NCI-H1092 treated with DMSO at 0.1 percent for 48 hours (cell line): ENCODE results near the gene EFL1.
"Not testable (repeated sequence)": the region's sequence is repeated elsewhere in the genome, so short reads cannot be mapped to it uniquely, and the experiment has no call there.

ENCODE experiments used
- DNase-seq: peaks from one replicate; lab custom pipeline; 2025; lab: John Stamatoyannopoulos, UW

The EFL1 gene

DNA sequence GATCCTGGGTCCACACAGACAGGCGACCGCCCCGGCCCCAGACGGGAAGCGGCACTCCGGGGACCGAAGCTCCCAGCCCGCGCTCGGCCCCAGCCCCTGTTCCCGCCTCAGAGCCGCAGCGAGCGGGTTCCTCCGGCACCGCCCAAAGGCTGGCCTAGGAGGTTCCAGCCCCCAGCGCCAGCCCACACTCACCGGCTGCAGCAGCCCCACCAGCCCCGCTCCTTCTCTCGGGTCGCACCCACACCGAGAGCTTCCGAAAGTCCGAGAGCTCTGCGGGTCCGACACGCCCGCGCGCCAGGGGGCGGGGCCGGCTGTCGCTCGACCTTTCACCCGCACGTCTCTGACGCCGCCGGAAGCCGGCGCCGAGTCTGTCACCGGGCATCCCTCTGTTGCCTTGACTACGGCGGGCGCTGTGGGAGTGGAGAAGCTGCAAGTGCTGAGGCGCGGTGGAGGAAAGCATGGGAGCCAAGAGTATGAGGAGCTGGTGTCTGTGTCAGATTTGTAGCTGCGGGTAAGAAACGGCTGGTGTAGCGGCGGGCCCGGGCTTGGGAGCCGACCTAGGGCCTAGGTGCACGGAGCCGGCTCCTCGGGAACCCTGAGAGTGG lies at the start of gene EFL1, which contains the start of gene SAXO2:
Gene EFL1, minus strand, starts transcription at position 313 of the 605 bp plus-strand sequence. CDS start 956 bp downstream, outside the sequence.
Gene SAXO2, plus strand, starts transcription at position 397 of the 605 bp plus-strand sequence. Its CDS starts 62 bp downstream, at position 459.
- DNase-seq: peak; percentile 64

DNA sequence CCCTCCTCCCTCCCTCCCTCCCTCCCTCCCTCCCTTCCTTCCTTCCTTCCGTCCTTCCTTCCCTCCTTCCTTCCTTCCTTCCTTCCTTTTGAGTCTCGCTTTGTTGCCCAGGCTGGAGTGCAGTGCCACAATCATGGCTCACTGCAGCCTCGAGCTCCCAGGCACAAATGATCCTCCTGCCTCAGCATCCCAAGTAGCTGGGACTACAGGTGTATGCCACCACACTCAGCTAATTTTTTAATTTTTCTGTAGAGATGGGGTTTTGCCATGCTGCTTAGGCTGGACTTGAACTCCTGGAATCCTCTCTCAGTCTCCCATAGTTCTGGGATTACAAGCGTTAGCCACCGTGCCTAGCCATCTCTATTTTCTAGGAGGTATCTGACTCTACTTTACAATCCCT lies 48.8 kb upstream of the EFL1 start:
- not testable (repeated sequence) for DNase-seq

GRCh38 chr15:82309802-82310201 lies 47.3 kb upstream of the EFL1 start:
- DNase-seq: no peak

GRCh38 chr15:82307714-82308081 lies 45.2 kb upstream of the EFL1 start:
- DNase-seq: no peak

DNA sequence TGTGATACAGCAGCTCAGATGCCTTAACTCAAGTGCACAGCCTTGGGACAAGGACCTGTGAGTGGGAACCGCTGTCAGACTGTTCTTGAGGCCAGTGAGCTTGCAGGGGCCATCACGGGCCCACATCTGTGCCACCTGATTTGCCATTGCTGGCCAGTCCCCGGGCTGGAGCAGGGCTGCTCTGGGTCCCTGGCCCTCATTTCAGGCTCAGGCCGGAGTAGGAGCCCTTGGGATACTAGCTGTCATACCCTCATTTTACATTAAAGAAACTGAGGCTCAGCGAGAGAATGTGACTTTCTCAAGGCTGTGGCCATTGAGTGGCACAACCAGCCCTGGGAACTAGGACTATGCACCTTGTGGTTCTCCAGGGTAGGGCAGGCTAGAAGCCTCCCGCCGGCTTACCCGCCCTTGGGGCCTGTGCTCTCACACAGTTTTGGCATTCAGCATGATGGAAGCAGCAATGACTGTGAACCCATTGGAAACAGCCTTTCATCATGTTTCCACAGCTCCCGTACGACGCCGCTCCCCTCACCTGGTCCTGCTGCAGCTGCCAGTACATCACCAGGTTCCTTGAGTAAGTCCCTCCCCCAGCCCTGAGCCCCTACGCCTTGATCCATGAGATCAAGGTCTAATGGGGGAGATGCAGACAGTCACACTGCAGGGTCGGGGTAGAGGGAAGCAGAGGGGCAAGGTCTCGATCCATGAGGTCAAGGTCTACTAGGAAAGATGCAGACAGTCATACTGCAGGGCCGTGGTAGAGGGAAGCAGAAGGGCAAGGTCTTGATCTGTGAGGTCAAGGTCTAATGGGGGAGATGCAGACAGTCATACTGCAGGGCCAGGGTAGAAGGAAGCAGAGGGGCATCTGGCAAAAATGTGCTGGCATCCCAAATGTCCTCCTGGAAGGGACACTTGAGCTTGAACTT lies 44.5 kb upstream of the EFL1 start:
- no peak for DNase-seq

- no peak for DNase-seq
These were observed 43.1 kb upstream of the EFL1 start for GRCh38 chr15:82305621-82306048.

GRCh38 chr15:82304778-82305090 lies 42.2 kb upstream of the EFL1 start:
- DNase-seq: no peak

- DNase-seq: no peak
These were observed 41.6 kb upstream of the EFL1 start for GRCh38 chr15:82303956-82304777.

GRCh38 chr15:82301296-82302016 lies 38.9 kb upstream of the EFL1 start:
- no peak for DNase-seq

DNA sequence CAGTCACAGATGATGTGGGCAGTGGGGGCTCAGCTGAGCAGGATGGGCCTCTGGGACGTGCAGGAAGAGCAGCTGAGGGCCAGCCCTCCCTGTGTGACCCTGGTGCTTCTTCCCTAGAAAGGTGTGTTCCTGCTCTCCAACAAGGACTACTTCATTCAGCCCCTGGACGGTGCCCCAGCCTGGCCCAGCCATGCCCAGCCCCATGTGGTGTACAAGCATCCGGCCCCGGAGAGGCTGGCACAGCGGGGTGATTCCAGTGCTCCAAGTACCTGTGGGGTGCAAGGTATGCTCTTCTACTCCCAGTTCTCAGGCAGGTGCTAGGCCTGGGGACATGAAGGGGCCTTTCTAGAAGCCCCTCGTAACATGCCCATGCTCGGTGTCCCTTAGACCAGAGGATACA lies 38.3 kb upstream of the EFL1 start:
- DNase-seq: no peak

DNA sequence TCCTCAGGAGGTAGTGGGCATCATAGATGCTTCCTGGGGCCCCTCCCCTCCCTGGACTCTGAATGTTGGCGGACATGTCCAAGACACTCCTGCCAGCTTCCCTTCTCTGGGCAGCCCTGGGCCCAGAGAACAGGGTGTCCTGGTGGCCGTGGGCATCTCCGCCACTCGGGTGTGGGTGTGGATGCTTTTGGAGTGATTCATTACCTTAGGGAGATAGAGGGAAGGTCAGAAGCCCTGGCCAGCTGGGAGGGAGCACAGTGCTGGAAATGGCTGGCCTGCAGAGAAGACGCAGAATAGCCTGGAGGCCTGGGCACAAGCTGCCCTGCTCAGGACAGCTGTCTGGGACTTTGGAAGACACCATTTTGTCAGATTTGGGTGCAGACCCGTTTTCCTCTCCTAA lies 37.8 kb upstream of the EFL1 start:
- not testable (repeated sequence) for DNase-seq

DNA sequence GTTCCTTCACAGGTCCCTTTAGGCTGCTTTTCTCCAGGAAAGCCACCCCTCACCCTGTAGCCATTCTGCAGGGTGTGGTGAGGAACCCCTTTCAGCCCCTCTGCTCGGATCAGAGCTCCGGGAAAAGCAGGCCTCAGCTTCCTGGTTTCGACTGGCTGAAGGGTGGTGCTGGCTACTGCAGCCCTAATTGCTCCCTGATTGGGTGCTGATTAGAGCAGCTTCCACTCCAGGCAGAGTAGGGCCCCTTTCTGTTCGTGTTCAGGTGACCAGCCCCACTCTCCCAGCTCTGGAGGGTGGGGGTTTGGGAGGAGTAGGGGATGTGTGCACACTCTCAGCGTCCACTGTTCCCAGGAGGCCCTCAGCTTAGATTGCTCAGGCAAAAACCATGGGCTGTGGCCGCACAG lies 37.0 kb upstream of the EFL1 start:
- DNase-seq: not testable (repeated sequence)

DNA sequence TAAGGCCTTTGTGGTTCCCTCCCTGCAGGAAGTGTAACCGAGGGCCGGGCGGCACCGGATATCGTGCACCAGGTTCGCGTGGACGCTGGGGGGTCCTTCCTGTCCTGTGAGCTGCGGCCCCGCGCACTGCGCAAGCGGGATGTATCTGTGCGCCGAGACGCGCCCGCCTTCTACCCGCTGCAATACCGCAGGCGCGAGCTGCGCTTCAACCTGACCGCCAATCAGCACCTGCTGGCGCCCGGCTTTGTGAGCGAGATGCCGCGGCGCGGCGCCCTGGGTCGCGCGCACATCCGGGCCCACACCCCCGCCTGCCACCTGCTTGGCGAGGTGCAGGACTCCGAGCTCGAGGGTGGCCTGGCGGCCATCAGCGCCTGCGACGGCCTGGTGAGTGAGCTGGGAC lies 36.0 kb upstream of the EFL1 start:
- DNase-seq: no peak

DNA sequence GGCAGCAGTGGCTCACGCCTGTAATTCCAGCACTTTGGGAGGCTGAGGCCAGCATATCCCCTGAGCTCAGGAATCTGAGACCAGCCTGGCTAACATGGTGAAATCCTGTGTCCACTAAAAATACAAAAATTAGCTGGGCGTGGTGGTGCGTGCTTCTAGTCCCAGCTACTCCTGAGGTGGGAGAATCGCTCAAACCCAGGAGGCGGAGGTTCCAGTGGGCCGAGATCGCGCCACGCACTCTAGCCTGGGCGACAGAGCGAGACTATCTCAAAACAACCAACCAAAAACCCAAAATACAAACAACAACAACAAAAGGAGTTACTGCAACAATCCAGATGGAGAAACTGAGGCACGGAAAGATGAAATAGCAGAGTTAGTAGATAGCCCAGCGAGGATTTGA lies 35.5 kb upstream of the EFL1 start:
- no peak for DNase-seq

DNA sequence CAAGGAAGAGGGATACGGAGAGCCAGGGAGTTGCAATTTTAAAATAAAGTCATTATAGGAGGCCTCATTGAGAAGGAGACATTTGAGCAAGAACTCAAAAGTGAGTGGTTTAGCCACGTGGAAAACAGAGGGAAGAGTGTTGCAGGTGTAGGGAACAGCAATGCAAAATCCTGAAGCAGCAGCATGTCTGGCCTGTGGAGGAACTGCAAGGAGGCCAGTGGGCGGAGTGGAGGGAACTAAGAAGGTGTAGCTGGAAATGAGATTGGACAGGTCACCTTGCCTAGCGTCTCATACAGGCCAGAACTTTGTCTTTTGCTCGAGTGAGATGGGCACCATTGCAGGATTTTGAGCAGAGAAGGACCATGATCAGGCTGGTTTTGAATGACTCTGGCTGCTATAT lies 35.0 kb upstream of the EFL1 start:
- DNase-seq: no peak

- DNase-seq: no peak
These were observed 31.6 kb upstream of the EFL1 start for GRCh38 chr15:82294061-82294690.

DNA sequence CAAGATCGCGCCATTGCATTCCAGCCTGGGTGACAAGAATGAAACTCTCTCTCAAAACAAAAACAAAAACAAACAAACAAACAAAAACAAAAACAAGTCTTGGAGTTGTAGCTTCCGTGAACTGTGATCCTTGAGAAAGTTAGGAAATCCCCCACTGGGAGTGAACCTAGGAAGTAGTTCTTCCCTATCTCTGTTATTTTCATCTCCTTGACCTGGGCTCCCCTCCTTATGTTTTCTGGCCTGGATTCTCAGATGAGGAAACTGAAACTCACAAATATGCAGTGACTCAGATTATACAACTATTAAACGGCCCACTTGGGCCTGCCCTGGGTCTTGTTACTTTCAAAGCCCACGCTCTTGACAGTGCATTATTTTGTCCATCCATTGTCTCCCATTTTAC lies 29.7 kb upstream of the EFL1 start:
- no peak for DNase-seq

DNA sequence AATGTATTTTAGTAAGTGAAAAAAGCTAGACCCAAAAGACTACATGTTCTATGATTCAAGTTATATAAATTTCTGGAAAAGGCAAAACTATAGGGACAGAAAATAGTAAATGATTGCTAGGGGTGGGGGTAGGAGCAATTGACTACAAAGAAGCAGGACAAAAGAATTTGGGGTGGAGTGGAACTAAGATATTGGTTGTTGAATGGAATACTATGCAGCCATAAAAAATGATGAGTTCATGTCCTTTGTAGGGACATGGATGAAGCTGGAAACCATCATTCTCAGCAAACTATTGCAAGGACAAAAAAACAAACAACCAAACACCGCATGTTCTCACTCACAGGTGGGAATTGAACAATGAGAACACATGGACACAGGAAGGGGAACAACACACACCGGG lies 25.7 kb upstream of the EFL1 start:
- DNase-seq: not testable (repeated sequence)

DNA sequence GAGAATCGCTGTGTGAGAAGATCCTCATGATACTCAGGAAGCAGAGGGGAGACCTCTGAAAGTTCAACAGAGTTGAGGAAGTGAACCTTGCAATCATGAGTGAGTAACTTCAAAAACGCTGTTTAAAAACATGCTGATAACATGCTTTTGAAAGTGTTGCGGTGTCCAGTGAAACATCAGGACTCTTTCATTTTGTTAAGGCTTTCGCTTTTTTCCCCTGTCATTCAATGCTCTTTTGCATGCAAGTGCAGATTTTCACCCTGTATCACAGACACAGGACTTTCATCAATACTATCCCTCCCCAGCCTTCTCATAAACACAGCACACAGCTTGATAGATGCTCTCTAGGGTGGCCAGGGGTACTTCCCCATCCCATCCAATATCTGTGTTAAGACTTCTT lies 23.9 kb upstream of the EFL1 start:
- not testable (repeated sequence) for DNase-seq

GRCh38 chr15:82284381-82284780 lies 21.8 kb upstream of the EFL1 start:
- not testable (repeated sequence) for DNase-seq

DNA sequence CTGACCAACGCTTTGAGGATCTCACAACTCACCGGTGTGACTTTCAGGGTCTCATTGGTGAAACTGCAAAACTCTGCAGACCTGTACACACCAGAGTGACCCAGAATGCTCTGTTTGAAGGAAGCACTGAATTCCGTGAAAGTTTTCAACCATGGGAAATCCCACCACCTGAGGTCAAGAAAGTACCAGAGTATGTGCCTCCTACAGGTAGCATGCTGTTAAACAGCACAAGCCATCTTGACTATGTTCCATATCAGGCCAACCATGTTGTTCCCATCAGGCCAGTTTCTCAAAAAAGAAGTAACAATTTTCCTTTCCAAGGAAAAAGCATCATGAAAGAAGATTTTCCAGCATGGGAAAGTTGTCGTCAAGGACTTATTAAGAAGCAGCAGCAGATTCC lies 19.9 kb upstream of the EFL1 start:
- DNase-seq: not testable (repeated sequence)
